ENCODE results near the gene HCST.

DNA sequence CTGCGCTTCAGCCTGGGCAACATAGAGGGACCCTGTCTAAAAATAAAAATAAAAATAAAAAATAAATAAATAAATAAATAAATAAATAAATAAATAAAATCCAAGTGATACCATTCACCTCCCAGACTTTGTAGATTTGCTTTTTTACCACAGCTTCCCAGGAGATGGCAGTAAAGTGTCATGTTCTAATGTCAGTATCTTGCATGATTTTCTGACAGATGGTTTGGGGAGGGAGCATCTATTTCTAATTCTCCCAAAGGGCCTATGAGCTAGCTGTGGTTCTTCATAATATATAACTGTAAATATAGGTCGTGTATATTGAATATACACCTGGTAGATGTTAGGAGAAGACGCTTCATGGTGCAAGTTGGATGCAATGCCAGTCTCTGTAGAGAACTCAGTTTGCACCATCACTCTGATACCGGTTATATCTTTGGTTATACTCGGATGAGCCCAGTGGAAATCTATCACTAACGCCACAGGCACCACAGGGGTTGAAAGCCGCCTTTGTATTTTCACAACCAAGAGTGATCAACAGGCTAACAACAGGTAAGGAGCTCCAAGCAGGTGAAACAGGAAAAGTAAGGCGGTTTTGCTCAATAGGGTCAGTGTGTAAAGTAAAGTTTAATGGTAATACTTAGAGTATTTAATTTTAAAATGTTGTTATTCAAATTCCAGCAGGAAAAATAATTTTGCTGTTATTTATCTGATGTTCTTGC is 20.1 kb upstream of the HCST start:
- no peak for TF ChIP-seq EZH2 (IDR thresholded peaks at IDR 0.05)
- no peak for TF ChIP-seq POLR2AphosphoS5 (IDR thresholded peaks at IDR 0.05; ENCODE audit: borderline replicate concordance, low read depth, low read length)
